Activated B cell treated with CpG ODN at 0.5 μM for 24 hours (primary cell): ENCODE measurements around the gene GGTA1. TPM values are rescaled to one million over a fixed set of nuclear protein-coding genes. Genes with fewer than 3 reads are reported as not detected.

Experiments used
- ATAC-seq: fragments of 200-7000 bp; cut with Tn5 transposase; one replicate; pipeline ENCODE4 v1.10.0; 2021; ENCODE audit warnings: low read depth, mild to moderate bottlenecking, moderate library complexity
- CTCF ChIA-PET: fragments of 350-600 bp; sonication (Branson Sonifier 250); formaldehyde crosslinking; loops from one replicate; lab custom pipeline; 2021; ENCODE audit warnings: antibody characterized with exemption; lab: Charles Lee
- POLR2A ChIA-PET: fragments of 350-600 bp; sonication (Branson Sonifier 250); formaldehyde crosslinking; loops from one replicate; lab custom pipeline; 2021; ENCODE audit warnings: antibody characterized with exemption; lab: Charles Lee
- DNase-seq: peaks from one replicate; pipeline ENCODE4 v3.0.0; 2022
- H3K27ac Mint-ChIP-seq: one replicate; pipeline ENCODE4 v1.8.0; 2020; ENCODE audit warnings: mixed read lengths
- H3K27me3 Mint-ChIP-seq: one replicate; pipeline ENCODE4 v1.8.0; 2021; ENCODE audit warnings: mixed read lengths
- H3K36me3 Mint-ChIP-seq: one replicate; pipeline ENCODE4 v1.8.0; 2021; ENCODE audit warnings: low read depth, mixed read lengths
- H3K4me1 Mint-ChIP-seq: one replicate; pipeline ENCODE4 v1.8.0; 2021; ENCODE audit warnings: mixed read lengths
- H3K4me3 Mint-ChIP-seq: one replicate; pipeline ENCODE4 v1.8.0; 2020; ENCODE audit warnings: mild to moderate bottlenecking, mixed read lengths
- H3K9me3 Mint-ChIP-seq: one replicate; pipeline ENCODE4 v1.8.0; 2020; ENCODE audit warnings: mixed read lengths
- intact Hi-C: fragments of 100-400 bp; cut with micrococcal nuclease; formaldehyde crosslinking; loops from one replicate; pipeline ENCODE4 v1.15.1; 2024
- total RNA-seq: library from RNA; stranded (reverse); gene quantifications from 2 replicates; pipeline ENCODE4 v1.2.3, GENCODE V29; 2022
- TF ChIP-seq, protein P1 (sequence below): fragments of 200-600 bp; IDR thresholded peaks from one replicate; pipeline ENCODE4 v1.8.0; 2022; ENCODE audit warnings: antibody characterized with exemption, mild to moderate bottlenecking

GGTA1 gene
- total RNA-seq, 1 donor from 2014 or later: not detected

DNA sequence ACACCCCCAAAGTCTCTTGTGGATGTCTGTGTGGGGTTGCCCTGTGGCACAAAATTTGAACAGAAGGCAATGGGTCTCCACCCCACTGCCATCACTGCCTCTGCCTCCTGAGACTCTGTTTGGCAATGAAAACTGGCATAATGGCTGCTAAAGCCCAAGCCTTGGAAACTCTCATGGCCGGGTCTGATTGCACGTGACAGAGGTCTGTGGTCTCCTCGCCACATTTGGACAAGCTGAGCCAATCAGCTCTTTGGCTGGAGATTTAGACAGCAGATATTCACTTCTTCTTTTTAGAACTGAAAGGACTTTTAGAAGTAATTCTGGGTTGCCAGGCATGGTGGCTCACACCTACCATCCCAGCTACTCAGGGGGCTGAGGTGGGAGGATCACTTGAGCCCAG, 5.5 kb downstream of the GGTA1 start:
- TF ChIP-seq, protein P1, sequence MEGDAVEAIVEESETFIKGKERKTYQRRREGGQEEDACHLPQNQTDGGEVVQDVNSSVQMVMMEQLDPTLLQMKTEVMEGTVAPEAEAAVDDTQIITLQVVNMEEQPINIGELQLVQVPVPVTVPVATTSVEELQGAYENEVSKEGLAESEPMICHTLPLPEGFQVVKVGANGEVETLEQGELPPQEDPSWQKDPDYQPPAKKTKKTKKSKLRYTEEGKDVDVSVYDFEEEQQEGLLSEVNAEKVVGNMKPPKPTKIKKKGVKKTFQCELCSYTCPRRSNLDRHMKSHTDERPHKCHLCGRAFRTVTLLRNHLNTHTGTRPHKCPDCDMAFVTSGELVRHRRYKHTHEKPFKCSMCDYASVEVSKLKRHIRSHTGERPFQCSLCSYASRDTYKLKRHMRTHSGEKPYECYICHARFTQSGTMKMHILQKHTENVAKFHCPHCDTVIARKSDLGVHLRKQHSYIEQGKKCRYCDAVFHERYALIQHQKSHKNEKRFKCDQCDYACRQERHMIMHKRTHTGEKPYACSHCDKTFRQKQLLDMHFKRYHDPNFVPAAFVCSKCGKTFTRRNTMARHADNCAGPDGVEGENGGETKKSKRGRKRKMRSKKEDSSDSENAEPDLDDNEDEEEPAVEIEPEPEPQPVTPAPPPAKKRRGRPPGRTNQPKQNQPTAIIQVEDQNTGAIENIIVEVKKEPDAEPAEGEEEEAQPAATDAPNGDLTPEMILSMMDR: no peak
- Mint-ChIP-seq H3K27ac (no peak overlapping the region), H3K27me3 (peaks cover 14% of the 10 kb centered on the region), H3K9me3 (no peaks in the 10 kb centered on the region), H3K36me3 (no peaks in the 10 kb centered on the region), H3K4me1 (peaks cover 39% of the 10 kb centered on the region), H3K4me3 (no peak overlapping the region)
- CTCF ChIA-PET: no interaction called here
- POLR2A ChIA-PET: interaction anchor here (1.0 kb wide), 1 partner anchor 9 kb away, joined by 3 read pairs; no protein-coding TSS in a partner anchor
- DNase-seq (no peak), ATAC-seq (peak; percentile 20)
- intact Hi-C loops: no loop called here

DNA sequence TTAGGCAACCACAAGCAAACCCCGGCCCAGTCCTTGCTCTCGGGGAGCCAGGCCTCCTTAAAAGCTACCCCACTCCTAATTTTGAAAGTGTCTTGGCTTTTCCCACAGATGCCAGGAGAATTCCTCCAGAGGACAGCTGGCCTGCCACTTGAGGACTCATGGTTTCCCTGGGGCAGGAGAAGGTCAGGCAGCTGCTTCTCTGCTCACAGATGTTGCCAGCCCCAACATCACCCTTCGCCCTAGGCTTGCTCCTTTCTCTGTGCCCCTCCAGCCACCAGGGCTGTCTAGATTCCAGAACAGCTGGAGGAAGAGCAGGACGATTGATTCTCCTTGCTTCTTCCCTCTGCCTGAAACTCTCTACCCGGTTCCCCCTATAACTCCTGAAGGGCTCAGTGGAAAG, 8.5 kb downstream of the GGTA1 start:
- no peaks in the 10 kb centered on the region for H3K36me3 Mint-ChIP-seq
- H3K4me3 Mint-ChIP-seq: no peak overlapping the region
- intact Hi-C loops: no loop called here
- no peaks in the 10 kb centered on the region for H3K9me3 Mint-ChIP-seq
- ATAC-seq: no peak
- H3K27ac Mint-ChIP-seq: no peak overlapping the region
- POLR2A ChIA-PET: no interaction called here
- no peak for DNase-seq
- CTCF ChIA-PET: no interaction called here
- TF ChIP-seq, protein P1: no peak
- H3K4me1 Mint-ChIP-seq: peaks cover 31% of the 10 kb centered on the region
- H3K27me3 Mint-ChIP-seq: no peaks in the 10 kb centered on the region

DNA sequence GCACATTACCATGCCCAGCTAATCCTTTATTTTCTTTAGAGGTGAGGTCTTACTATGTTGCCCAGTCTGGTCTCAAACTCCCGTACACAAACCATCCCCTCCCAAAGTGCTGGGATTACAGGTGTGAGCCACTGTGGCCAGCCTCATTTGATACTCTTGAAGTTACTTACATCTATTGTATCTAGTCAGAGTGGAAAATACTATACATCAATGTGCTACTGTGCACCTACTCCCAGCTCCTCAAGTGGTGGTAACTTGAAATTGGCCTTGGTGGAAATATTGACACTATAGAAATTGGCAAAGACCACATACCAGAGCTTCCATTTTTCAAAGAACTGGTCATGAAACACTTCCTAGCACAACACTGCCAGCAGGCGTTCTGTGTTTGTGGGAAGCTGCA, 10.3 kb downstream of the GGTA1 start:
- ATAC-seq: no peak
- peaks cover 41% of the 10 kb centered on the region for H3K4me1 Mint-ChIP-seq
- intact Hi-C loops: no loop called here
- H3K36me3 Mint-ChIP-seq: no peaks in the 10 kb centered on the region
- no peaks in the 10 kb centered on the region for H3K27me3 Mint-ChIP-seq
- TF ChIP-seq, protein P1: no peak
- H3K27ac Mint-ChIP-seq: no peak overlapping the region
- POLR2A ChIA-PET: no interaction called here
- CTCF ChIA-PET: no interaction called here
- no peak for DNase-seq
- H3K9me3 Mint-ChIP-seq: no peaks in the 10 kb centered on the region
- H3K4me3 Mint-ChIP-seq: no peak overlapping the region

DNA sequence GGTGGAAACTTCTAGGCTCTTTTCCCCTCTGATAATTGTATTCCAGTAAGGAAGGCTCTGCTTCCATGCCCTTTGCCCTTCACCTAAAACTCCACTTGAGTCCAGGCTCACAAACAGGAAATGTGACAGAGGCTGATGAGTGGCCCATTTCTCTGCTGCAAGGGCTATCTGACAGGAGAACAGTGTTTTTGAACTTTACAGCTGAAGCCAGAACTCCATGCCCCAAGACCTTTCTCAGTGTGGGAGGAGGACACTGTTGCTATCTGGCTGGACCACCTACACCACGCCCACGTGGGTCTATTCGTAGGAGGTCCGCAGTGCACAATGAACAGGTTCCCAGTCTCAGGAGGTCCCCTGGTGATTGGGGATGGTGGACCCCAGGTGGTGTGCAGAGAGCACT, 13.6 kb downstream of the GGTA1 start:
- H3K36me3 Mint-ChIP-seq: no peaks in the 10 kb centered on the region
- peak overlapping the region; percentile 54 for H3K4me3 Mint-ChIP-seq
- intact Hi-C loops: no loop called here
- ChIA-PET CTCF (interaction anchor here (0.9 kb wide), 1 partner anchor 548 kb away, joined by 3 read pairs; no protein-coding TSS in a partner anchor), POLR2A (interaction anchor here (1.2 kb wide), 1 partner anchor 8 kb away, joined by 3 read pairs; no protein-coding TSS in a partner anchor)
- no peaks in the 10 kb centered on the region for H3K9me3 Mint-ChIP-seq
- peaks cover 36% of the 10 kb centered on the region for H3K4me1 Mint-ChIP-seq
- TF ChIP-seq, protein P1: no peak
- ATAC-seq: no peak
- no peak for DNase-seq
- peak overlapping the region; percentile 72 for H3K27ac Mint-ChIP-seq
- no peaks in the 10 kb centered on the region for H3K27me3 Mint-ChIP-seq

DNA sequence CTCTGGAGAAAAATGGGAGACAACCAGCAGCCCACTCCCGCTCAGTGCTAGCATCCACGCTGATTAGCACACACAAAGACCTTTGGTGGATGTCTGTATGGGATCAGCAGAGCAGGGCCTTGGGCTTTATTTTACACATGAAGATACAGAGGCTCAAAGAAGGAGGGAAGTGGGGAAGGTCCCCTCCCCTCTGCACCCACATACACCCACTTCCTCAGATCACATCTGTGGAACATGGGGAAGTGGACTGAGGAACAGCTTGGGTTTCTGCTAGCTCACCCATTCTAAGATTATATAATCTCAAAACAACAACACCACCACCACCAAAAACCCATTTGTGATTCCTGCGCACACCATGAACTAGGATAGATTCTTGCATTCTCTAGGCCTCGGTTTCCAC, 14.0 kb downstream of the GGTA1 start:
- POLR2A ChIA-PET: interaction anchor here (1.2 kb wide), 1 partner anchor 9 kb away, joined by 3 read pairs; no protein-coding TSS in a partner anchor

More for the DNA sequence above, 14.0 kb downstream of the GGTA1 start:
- peaks cover 36% of the 10 kb centered on the region for H3K4me1 Mint-ChIP-seq
- no peaks in the 10 kb centered on the region for H3K27me3 Mint-ChIP-seq
- ATAC-seq: peak; percentile 54
- H3K36me3 Mint-ChIP-seq: no peaks in the 10 kb centered on the region
- CTCF ChIA-PET: no interaction called here
- H3K27ac Mint-ChIP-seq: peak overlapping the region; percentile 72
- peak overlapping the region; percentile 54 for H3K4me3 Mint-ChIP-seq
- intact Hi-C loops: loop anchor here (1.0 kb wide), 1 partner anchor 13 kb away; no protein-coding TSS in a partner anchor
- DNase-seq: no peak
- TF ChIP-seq, protein P1: no peak
- H3K9me3 Mint-ChIP-seq: no peaks in the 10 kb centered on the region
